H1 (cell line): Measurements from ENCODE around the gene CFAP61. TPM values are rescaled to one million over a fixed set of nuclear protein-coding genes. Genes with fewer than 3 reads are reported as not detected.

ENCODE experiments used
- CTCF ChIA-PET: fragments of 300-600 bp; sonication (Branson Sonifier 250); formaldehyde crosslinking; loops from one replicate; lab custom pipeline; 2021; ENCODE audit not compliant: partially characterized antibody; lab: Charles Lee
- POLR2A ChIA-PET: fragments of 300-600 bp; sonication (Branson Sonifier 250); formaldehyde crosslinking; loops from one replicate; lab custom pipeline; 2021; ENCODE audit warnings: inconsistent platforms; ENCODE audit not compliant: partially characterized antibody; lab: Charles Lee
- DNase-seq, 2 experiments: peaks; one replicate each; pipeline versions ENCODE4 v3.0.0 to v3.0.0-alpha.2; 2010 to 2022; ENCODE audit warnings: low spot score in 2 of 2, low read depth in 1 of 2, mixed read lengths in 1 of 2
- FAIRE-seq: peaks from 2 replicates; lab custom pipeline; 2011; peaks lifted over from hg19 to GRCh38; lab: Jason Lieb, UNC
- H2AFZ ChIP-seq: 2 replicates; pipeline ENCODE4 v1.8.1; 2012; ENCODE audit warnings: low read length, inconsistent platforms
- H2AK5ac ChIP-seq: 2 replicates; pipeline ENCODE4 v1.6.1; 2013; ENCODE audit warnings: low read depth, low read length
- H2BK120ac ChIP-seq: replicated peaks from 2 replicates; pipeline ENCODE3; 2013; ENCODE audit warnings: low read depth, low read length, inconsistent platforms
- H2BK12ac ChIP-seq: 2 replicates; pipeline ENCODE4 v1.6.1; 2013; ENCODE audit warnings: low read depth, low read length
- H2BK15ac ChIP-seq: 2 replicates; pipeline ENCODE4 v1.6.1; 2013; ENCODE audit warnings: low read length
- H2BK20ac ChIP-seq: 2 replicates; pipeline ENCODE4 v1.6.1; 2013; ENCODE audit warnings: low read length
- H2BK5ac ChIP-seq: 2 replicates; pipeline ENCODE4 v1.6.1; 2013; ENCODE audit warnings: low read depth, low read length
- H3K14ac ChIP-seq: 2 replicates; pipeline ENCODE4 v1.6.1; 2013; ENCODE audit warnings: inconsistent platforms; ENCODE audit not compliant: insufficient read length
- H3K18ac ChIP-seq: 2 replicates; pipeline ENCODE4 v1.6.1; 2013; ENCODE audit warnings: low read length; ENCODE audit errors: extremely low read depth
- H3K23ac ChIP-seq: 2 replicates; pipeline ENCODE4 v1.6.1; 2013; ENCODE audit warnings: inconsistent platforms; ENCODE audit not compliant: insufficient read length
- H3K23me2 ChIP-seq: 2 replicates; pipeline ENCODE4 v1.6.1; 2013; ENCODE audit warnings: low read depth, low read length
- H3K27ac ChIP-seq: 2 replicates; pipeline ENCODE4 v1.6.1; 2011; ENCODE audit warnings: low read depth, low read length, inconsistent platforms
- H3K27me3 ChIP-seq, 4 experiments: replicated peaks in 1 of 4; 1 replicate in 1 of 4; 2 replicates in 3 of 4; pipeline versions ENCODE4 v1.6.1 to v1.8.1; 2011 to 2013; ENCODE audit warnings: low read length in 3 of 4, mild to moderate bottlenecking in 3 of 4, inconsistent platforms in 2 of 4, mixed read lengths in 2 of 4, moderate library complexity in 1 of 4; ENCODE audit not compliant: control insufficient read depth in 3 of 4, insufficient read depth in 3 of 4; ENCODE audit errors: extremely low read depth in 1 of 4
- H3K36me3 ChIP-seq, 4 experiments: 2 replicates each; pipeline versions ENCODE4 v1.6.1 to v1.8.1; 2011 to 2013; ENCODE audit warnings: mild to moderate bottlenecking in 4 of 4, low read length in 3 of 4, moderate library complexity in 2 of 4, control low read depth in 1 of 4, inconsistent platforms in 1 of 4; ENCODE audit not compliant: insufficient read depth in 4 of 4, control insufficient read depth in 2 of 4
- H3K4ac ChIP-seq: replicated peaks from 2 replicates; pipeline ENCODE3; 2013; ENCODE audit warnings: low read length, low read depth, mixed read lengths, inconsistent platforms; ENCODE audit not compliant: insufficient read length
- H3K4me1 ChIP-seq, 4 experiments: replicated peaks in 1 of 4; 1 replicate in 1 of 4; 2 replicates in 3 of 4; pipeline versions ENCODE4 v1.6.1 to v1.8.1; 2011 to 2013; ENCODE audit warnings: low read length in 3 of 4, inconsistent platforms in 2 of 4, mixed read lengths in 1 of 4; ENCODE audit not compliant: insufficient read depth in 4 of 4, control insufficient read depth in 3 of 4
- H3K4me2 ChIP-seq, 2 experiments: 2 replicates each; pipeline versions ENCODE4 v1.6.1 to v1.8.1; 2011 to 2013; ENCODE audit warnings: low read depth in 2 of 2, low read length in 2 of 2, control low read depth in 1 of 2, inconsistent platforms in 1 of 2, mild to moderate bottlenecking in 1 of 2; ENCODE audit not compliant: insufficient read depth in 1 of 2
- H3K4me3 ChIP-seq, 4 experiments: fragments of 200-600, 300-600 bp in 1 of 4; sonication (generic), shearing (Covaris generic), sonication (Bioruptor Twin) in 1 of 4; 2 replicates each; pipeline versions ENCODE4 v1.5.1 to v1.8.1; 2011 to 2016; ENCODE audit warnings: low read length in 4 of 4, low read depth in 3 of 4, control low read depth in 2 of 4, inconsistent platforms in 2 of 4, mild to moderate bottlenecking in 2 of 4, mixed read lengths in 1 of 4, moderate library complexity in 1 of 4; ENCODE audit not compliant: insufficient read depth in 2 of 4; ENCODE audit errors: extremely low read depth in 1 of 4
- H3K56ac ChIP-seq: replicated peaks from 2 replicates; pipeline ENCODE3; 2013; ENCODE audit warnings: low read depth, mild to moderate bottlenecking, mixed read lengths, low read length, inconsistent platforms; ENCODE audit not compliant: insufficient read length
- H3K79me1 ChIP-seq: 2 replicates; pipeline ENCODE4 v1.6.1; 2013; ENCODE audit warnings: low read depth, low read length, control low read depth
- H3K79me2 ChIP-seq, 2 experiments: 2 replicates each; pipeline versions ENCODE4 v1.6.1 to v1.8.1; 2012 to 2013; ENCODE audit warnings: low read length in 2 of 2, mild to moderate bottlenecking in 2 of 2, inconsistent platforms in 1 of 2; ENCODE audit not compliant: insufficient read depth in 2 of 2, control insufficient read depth in 1 of 2
- H3K9ac ChIP-seq, 4 experiments: replicated peaks in 1 of 4; 1 replicate in 1 of 4; 2 replicates in 3 of 4; pipeline versions ENCODE4 v1.6.1 to v1.8.1; 2011 to 2013; ENCODE audit warnings: low read depth in 3 of 4, low read length in 3 of 4, control low read depth in 2 of 4, mild to moderate bottlenecking in 2 of 4, moderate library complexity in 2 of 4, inconsistent platforms in 1 of 4; ENCODE audit errors: extremely low read depth in 1 of 4
- H3K9me3 ChIP-seq, 2 experiments: 2 replicates each; pipeline versions ENCODE4 v1.6.1 to v1.8.1; 2012 to 2013; ENCODE audit warnings: mild to moderate bottlenecking in 2 of 2, moderate library complexity in 2 of 2, control low read depth in 1 of 2, inconsistent platforms in 1 of 2, low read depth in 1 of 2, low read length in 1 of 2, mixed read lengths in 1 of 2; ENCODE audit not compliant: insufficient read depth in 2 of 2
- H4K20me1 ChIP-seq, 2 experiments: replicated peaks in 1 of 2; 2 replicates each; pipeline versions ENCODE3 to v1.8.1; 2011 to 2013; ENCODE audit warnings: inconsistent platforms in 2 of 2, low read length in 2 of 2, mild to moderate bottlenecking in 1 of 2; ENCODE audit not compliant: insufficient read depth in 2 of 2, control insufficient read depth in 1 of 2
- H4K5ac ChIP-seq: 2 replicates; pipeline ENCODE4 v1.6.1; 2013; ENCODE audit warnings: low read length, low read depth, mixed read lengths, inconsistent platforms; ENCODE audit not compliant: insufficient read length
- H4K8ac ChIP-seq: 2 replicates; pipeline ENCODE4 v1.8.0; 2013; ENCODE audit warnings: mild to moderate bottlenecking, moderate library complexity, low read length, inconsistent platforms; ENCODE audit not compliant: insufficient read depth; ENCODE audit errors: extremely low read depth
- H4K91ac ChIP-seq: replicated peaks from 2 replicates; pipeline ENCODE3; 2013; ENCODE audit warnings: low read length, mixed read lengths, inconsistent platforms; ENCODE audit not compliant: insufficient read length
- CREB1 ChIP-seq: IDR thresholded peaks from 2 replicates; pipeline ENCODE4 v1.6.1; 2012; ENCODE audit warnings: inconsistent platforms
- KDM5A ChIP-seq: fragments of 200-600 bp; IDR thresholded peaks from 2 replicates; pipeline ENCODE4 v1.7.1; 2012; ENCODE audit warnings: mild to moderate bottlenecking, low read length, inconsistent platforms, mixed read lengths
- RBBP5 ChIP-seq: IDR thresholded peaks from 2 replicates; pipeline ENCODE4 v1.7.1; 2012; ENCODE audit warnings: low read depth, mild to moderate bottlenecking, inconsistent platforms, low read length, moderate library complexity, borderline replicate concordance
- WGBS, 2 experiments: shearing (Covaris generic) in 1 of 2; methylation state at CpG; one replicate each; pipeline versions ENCODE4 v1.1.6 to v1.1.7; 2013 to 2015; ENCODE audit warnings: low lambda C conversion rate in 2 of 2, mixed read lengths in 2 of 2, inconsistent platforms in 1 of 2, low coverage in 1 of 2, missing lambda C conversion rate in 1 of 2; ENCODE audit not compliant: insufficient replicate concordance in 2 of 2, insufficient coverage in 1 of 2, insufficient read length in 1 of 2; ENCODE audit errors: extremely low coverage in 1 of 2, missing lambda C conversion rate in 1 of 2; 5-methylcytosine and 5-hydroxymethylcytosine counted together
- polyA plus RNA-seq, 7 experiments: library from polyadenylated mRNA; depleted of rRNA in 3 of 7; stranded (reverse) in 5 of 7; unstranded in 2 of 7; fragments of >200 nt in 5 of 7; fragments of 200-250 nt in 2 of 7; gene quantifications; 1 replicate in 5 of 7; 2 replicates in 1 of 7; 4 replicates in 1 of 7; pipeline versions ENCODE4 v1.2.1 to v1.2.3, GENCODE V29; 2011 to 2013; ENCODE audit warnings: missing spikeins in 2 of 7, mixed read lengths in 2 of 7
- total RNA-seq: library from RNA; stranded (reverse); fragmentation: NEBNext Ultra II Directional; extraction: Animal tissue kit (Norgen Biotek cat#: 25700); gene quantifications from 2 replicates; pipeline ENCODE4 v1.2.1, GENCODE V29; 2021
- TF ChIP-seq, protein P1 (sequence below), 3 experiments: IDR thresholded peaks; 1 replicate in 2 of 3; 2 replicates in 1 of 3; pipeline versions ENCODE4 v1.5.1 to v1.6.1; 2011; ENCODE audit warnings: low read length in 3 of 3, mild to moderate bottlenecking in 3 of 3, inconsistent platforms in 2 of 3, low read depth in 1 of 3, moderate library complexity in 1 of 3; ENCODE audit not compliant: insufficient read depth in 1 of 3; ENCODE audit errors: control extremely low read depth in 1 of 3

CFAP61 gene
- total and polyA plus RNA-seq, 2 of the 8 experiments (the other 6 are each of a cell fraction or from before 2014, with no cell fraction given): 0.29 to 0.61 TPM

DNA sequence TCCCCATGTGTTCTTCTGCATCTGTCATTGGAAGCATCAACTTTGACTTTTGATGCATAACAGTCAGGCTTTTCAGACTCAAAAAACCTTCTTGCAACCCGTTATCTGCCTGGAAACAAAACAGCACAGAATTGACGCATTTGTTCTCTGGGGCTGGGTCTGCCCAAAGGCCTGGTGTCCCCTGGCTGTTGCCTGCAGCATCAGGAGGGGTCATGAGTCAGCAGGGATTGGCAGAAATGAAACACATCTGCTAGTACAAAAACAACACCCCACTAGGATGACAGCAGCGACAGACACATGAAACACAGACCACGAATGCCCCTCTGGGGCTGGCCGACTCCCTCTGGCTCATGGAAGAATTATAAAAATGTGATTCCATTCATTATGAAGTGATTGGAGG is 158.0 kb downstream of the CFAP61 start:
- no peak overlapping the region for H3K9ac ChIP-seq
- DNase-seq: no peak
- H3K79me1 ChIP-seq: no peaks in the 10 kb centered on the region
- no peaks in the 10 kb centered on the region for H4K20me1 ChIP-seq
- no peak overlapping the region for H2BK12ac ChIP-seq
- H3K4me1 ChIP-seq: peaks cover 0 to 3% (median 1%) of the 10 kb centered on the region in 4 experiments; a peak in 3 of 7 replicates
- no peak overlapping the region for H3K23ac ChIP-seq
- CTCF ChIA-PET: no interaction called here
- no peak overlapping the region for H3K4me3 ChIP-seq
- no peak overlapping the region for H3K4ac ChIP-seq
- no peaks in the 10 kb centered on the region for H3K23me2 ChIP-seq
- no peak overlapping the region for H3K14ac ChIP-seq
- H3K79me2 ChIP-seq: no peaks in the 10 kb centered on the region
- H2BK120ac ChIP-seq: no peak overlapping the region
- H2BK15ac ChIP-seq: no peak overlapping the region
- H2AK5ac ChIP-seq: no peak overlapping the region
- H4K8ac ChIP-seq: no peak overlapping the region
- H4K5ac ChIP-seq: no peak overlapping the region
- H3K18ac ChIP-seq: no peak overlapping the region
- no peaks in the 10 kb centered on the region for H3K9me3 ChIP-seq
- H2BK20ac ChIP-seq: no peak overlapping the region
- no peak overlapping the region for H3K27ac ChIP-seq
- H4K91ac ChIP-seq: no peak overlapping the region
- no peak overlapping the region for H2BK5ac ChIP-seq
- POLR2A ChIA-PET: no interaction called here
- no peak for TF ChIP-seq CREB1
- TF ChIP-seq, protein P1, sequence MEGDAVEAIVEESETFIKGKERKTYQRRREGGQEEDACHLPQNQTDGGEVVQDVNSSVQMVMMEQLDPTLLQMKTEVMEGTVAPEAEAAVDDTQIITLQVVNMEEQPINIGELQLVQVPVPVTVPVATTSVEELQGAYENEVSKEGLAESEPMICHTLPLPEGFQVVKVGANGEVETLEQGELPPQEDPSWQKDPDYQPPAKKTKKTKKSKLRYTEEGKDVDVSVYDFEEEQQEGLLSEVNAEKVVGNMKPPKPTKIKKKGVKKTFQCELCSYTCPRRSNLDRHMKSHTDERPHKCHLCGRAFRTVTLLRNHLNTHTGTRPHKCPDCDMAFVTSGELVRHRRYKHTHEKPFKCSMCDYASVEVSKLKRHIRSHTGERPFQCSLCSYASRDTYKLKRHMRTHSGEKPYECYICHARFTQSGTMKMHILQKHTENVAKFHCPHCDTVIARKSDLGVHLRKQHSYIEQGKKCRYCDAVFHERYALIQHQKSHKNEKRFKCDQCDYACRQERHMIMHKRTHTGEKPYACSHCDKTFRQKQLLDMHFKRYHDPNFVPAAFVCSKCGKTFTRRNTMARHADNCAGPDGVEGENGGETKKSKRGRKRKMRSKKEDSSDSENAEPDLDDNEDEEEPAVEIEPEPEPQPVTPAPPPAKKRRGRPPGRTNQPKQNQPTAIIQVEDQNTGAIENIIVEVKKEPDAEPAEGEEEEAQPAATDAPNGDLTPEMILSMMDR (IDR thresholded peaks at IDR 0.05; ENCODE audit: control extremely low read depth in 1 of 3, insufficient read depth in 1 of 3, low read depth in 1 of 3, low read length in 3 of 3): no peak
- TF ChIP-seq RBBP5: no peak
- no peak for TF ChIP-seq KDM5A
- no peak overlapping the region for H2AFZ ChIP-seq
- WGBS, 2 experiments: 90% methylated on average over 5 of the region's 5 CpGs; no CpG with 5 or more reads in 1 of the 2 experiments
- no peaks in the 10 kb centered on the region for H3K27me3 ChIP-seq
- no peaks in the 10 kb centered on the region for H3K36me3 ChIP-seq
- no peak overlapping the region for H3K56ac ChIP-seq
- no peak overlapping the region for H3K4me2 ChIP-seq
- FAIRE-seq: no peak
